Measurements from ENCODE around the gene DGKI. TPM values are rescaled to one million over a fixed set of nuclear protein-coding genes. Genes with fewer than 3 reads are reported as not detected.

DGKI gene
- total RNA-seq, 1 experiment from 2014 or later = 0.39 TPM

- no peak for TF ChIP-seq CTCF (conservative IDR thresholded peaks at IDR 0.05; ENCODE audit: low read depth, low read length)
- no peak for TF ChIP-seq EZH2 (IDR thresholded peaks at IDR 0.05; ENCODE audit: borderline replicate concordance, low read depth, low read length, poor library complexity, severe bottlenecking)
- BruUV-seq (replicated peaks) = no TSS peak
- Histone ChIP-seq H3K27ac (ENCODE audit: low read depth, low read length, poor library complexity, severe bottlenecking) (no peak overlapping the region), H3K27me3 (replicated peaks; ENCODE audit: insufficient read depth, low read depth, low read length, poor library complexity) (no peaks in the 10 kb centered on the region), H3K4me3 (ENCODE audit: low read depth, low read length, poor library complexity, severe bottlenecking) (no peak overlapping the region), H3K36me3 (ENCODE audit: insufficient read depth, low read length, poor library complexity, severe bottlenecking) (no peaks in the 10 kb centered on the region), H3K9me3 (ENCODE audit: low read depth, low read length, poor library complexity, severe bottlenecking) (no peaks in the 10 kb centered on the region), H3K4me1 (ENCODE audit: insufficient read depth, low read length, poor library complexity, severe bottlenecking) (no peaks in the 10 kb centered on the region)
- ChIA-PET POLR2A (ENCODE audit: low non-redundant PET) (no interaction called here), CTCF (no interaction called here)
- intact Hi-C loops (cut with micrococcal nuclease; ENCODE audit: unreplicated experiment) = no loop called here
- DNase-seq (ENCODE audit: low spot score) = no peak
Observed at GRCh38 chr7:137873524-137873923, 26.8 kb upstream of the DGKI start.

DNA sequence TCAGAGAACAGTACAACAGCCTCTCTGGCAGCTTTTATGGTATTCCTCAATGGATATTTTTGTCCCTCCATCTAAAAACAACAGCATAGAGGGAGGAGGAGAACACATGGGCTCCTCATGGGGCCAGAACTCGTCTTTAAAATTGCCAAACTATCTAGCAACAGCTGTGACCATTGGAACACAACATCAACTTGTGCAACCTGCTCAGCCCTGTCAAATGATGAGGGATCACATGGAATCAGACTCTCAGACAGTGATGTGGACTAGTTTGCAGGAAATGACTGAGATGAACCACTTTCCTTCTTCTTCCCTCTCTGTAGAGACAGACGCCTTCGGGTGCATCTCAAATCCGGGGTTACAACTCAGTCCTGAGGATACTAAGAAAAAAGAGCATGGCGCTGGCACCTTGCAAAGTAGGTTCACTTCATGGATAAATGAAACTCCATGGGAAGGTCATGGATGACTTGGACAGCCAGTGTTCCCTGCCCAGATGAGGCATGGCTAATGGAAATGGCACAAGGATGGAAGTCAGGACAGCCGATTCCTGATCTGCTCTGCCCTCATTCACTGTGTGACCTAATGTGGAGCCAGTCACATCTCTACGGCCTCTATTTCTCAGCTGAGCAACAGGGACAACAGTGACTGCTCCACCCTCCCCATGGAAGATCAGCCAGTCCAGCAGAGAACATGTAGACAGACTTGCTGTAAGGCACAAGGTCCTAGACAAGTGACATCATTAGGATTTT lies 24.6 kb upstream of the DGKI start:
- TF ChIP-seq EZH2 (IDR thresholded peaks at IDR 0.05; ENCODE audit: borderline replicate concordance, low read depth, low read length, poor library complexity, severe bottlenecking) (no peak), CTCF (conservative IDR thresholded peaks at IDR 0.05; ENCODE audit: low read depth, low read length) (no peak)
- H3K27ac ChIP-seq (ENCODE audit: low read depth, low read length, poor library complexity, severe bottlenecking) = no peak overlapping the region
- no peak overlapping the region for H3K4me3 ChIP-seq (ENCODE audit: low read depth, low read length, poor library complexity, severe bottlenecking)
- CTCF ChIA-PET = no interaction called here
- DNase-seq (ENCODE audit: low spot score) = no peak
- no peaks in the 10 kb centered on the region for H3K36me3 ChIP-seq (ENCODE audit: insufficient read depth, low read length, poor library complexity, severe bottlenecking)
- H3K9me3 ChIP-seq (ENCODE audit: low read depth, low read length, poor library complexity, severe bottlenecking) = no peaks in the 10 kb centered on the region
- intact Hi-C loops (cut with micrococcal nuclease; ENCODE audit: unreplicated experiment) = no loop called here
- POLR2A ChIA-PET (ENCODE audit: low non-redundant PET) = no interaction called here
- H3K4me1 ChIP-seq (ENCODE audit: insufficient read depth, low read length, poor library complexity, severe bottlenecking) = no peaks in the 10 kb centered on the region
- BruUV-seq (replicated peaks) = no TSS peak
- H3K27me3 ChIP-seq (replicated peaks; ENCODE audit: insufficient read depth, low read depth, low read length, poor library complexity) = no peaks in the 10 kb centered on the region

DNA sequence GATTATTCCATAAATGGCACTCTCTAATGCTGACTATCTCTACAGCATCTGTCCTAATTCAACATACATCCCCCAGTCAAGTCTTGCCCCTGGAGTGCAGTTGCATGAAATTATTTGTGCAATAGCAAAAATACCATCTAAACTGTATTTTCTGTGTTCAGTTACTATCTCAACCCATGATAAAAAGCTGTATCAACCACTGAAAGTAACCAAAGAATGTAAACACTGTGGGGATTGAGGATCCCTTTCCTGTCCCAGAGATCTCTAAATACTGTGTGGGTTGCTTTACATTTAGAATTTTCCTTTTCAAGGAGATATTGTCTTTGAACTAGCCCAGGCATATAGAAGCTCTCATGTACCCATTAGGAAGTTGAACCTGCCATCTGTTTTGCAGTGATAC lies 23.9 kb upstream of the DGKI start:
- no peak for TF ChIP-seq CTCF (conservative IDR thresholded peaks at IDR 0.05; ENCODE audit: low read depth, low read length)
- TF ChIP-seq EZH2 (IDR thresholded peaks at IDR 0.05; ENCODE audit: borderline replicate concordance, low read depth, low read length, poor library complexity, severe bottlenecking) = no peak
- CTCF ChIA-PET = no interaction called here
- Histone ChIP-seq H3K27me3 (replicated peaks; ENCODE audit: insufficient read depth, low read depth, low read length, poor library complexity) (no peaks in the 10 kb centered on the region), H3K4me3 (ENCODE audit: low read depth, low read length, poor library complexity, severe bottlenecking) (no peak overlapping the region), H3K9me3 (ENCODE audit: low read depth, low read length, poor library complexity, severe bottlenecking) (no peaks in the 10 kb centered on the region), H3K4me1 (ENCODE audit: insufficient read depth, low read length, poor library complexity, severe bottlenecking) (no peaks in the 10 kb centered on the region), H3K27ac (ENCODE audit: low read depth, low read length, poor library complexity, severe bottlenecking) (no peak overlapping the region), H3K36me3 (ENCODE audit: insufficient read depth, low read length, poor library complexity, severe bottlenecking) (no peaks in the 10 kb centered on the region)
- intact Hi-C loops (cut with micrococcal nuclease; ENCODE audit: unreplicated experiment) = no loop called here
- BruUV-seq (replicated peaks) = no TSS peak
- POLR2A ChIA-PET (ENCODE audit: low non-redundant PET) = no interaction called here
- no peak for DNase-seq (ENCODE audit: low spot score)
